NCI-H2227 (cell line): ENCODE results near the gene LMF2.
"Not testable (repeated sequence)": the region's sequence is repeated elsewhere in the genome, so short reads cannot be mapped to it uniquely, and the experiment has no call there.

Experiments used
- DNase-seq: peaks from one replicate; lab custom pipeline; 2025; ENCODE audit not compliant: unreplicated experiment; lab: John Stamatoyannopoulos, UW

The LMF2 gene

DNA sequence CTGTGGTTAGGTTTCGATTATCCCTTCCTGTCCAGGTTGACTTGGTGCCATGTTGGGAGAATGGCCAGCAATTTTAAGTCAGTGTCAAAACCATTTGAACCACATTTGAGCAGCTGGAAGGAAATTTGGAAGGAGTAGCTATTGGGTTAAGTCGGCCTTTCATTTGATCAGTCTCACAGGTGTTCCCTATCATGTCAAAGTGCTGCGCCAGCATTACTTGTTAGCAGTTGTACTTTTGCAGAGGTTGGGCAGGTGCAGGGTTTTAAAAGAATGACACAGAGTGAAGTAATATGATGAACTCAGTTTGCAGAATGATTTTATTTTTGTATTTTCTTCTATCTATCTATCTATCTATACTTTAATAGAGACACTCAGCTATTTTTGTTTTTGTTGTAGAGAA is 28.7 kb upstream of the LMF2 start:
- no peak for DNase-seq

DNA sequence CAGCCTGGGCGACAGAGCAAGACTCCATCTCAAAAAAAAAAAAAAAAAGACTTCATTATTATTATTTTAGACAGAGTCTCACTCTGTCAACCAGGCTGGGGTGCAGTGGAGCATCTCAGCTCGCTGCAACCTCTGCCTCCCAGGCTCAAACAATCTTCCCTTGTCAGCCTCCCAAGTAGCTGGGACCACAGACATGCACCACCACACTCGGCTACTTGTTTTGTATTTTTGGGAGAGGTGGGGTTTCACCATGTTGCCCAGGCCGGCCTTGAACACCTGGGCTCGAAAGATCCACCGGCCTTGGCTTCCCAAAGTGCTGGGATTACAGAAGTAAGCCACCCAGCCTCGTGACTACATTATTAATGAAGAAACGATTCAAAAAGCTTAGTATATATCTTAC is 27.6 kb upstream of the LMF2 start:
- no peak for DNase-seq

DNA sequence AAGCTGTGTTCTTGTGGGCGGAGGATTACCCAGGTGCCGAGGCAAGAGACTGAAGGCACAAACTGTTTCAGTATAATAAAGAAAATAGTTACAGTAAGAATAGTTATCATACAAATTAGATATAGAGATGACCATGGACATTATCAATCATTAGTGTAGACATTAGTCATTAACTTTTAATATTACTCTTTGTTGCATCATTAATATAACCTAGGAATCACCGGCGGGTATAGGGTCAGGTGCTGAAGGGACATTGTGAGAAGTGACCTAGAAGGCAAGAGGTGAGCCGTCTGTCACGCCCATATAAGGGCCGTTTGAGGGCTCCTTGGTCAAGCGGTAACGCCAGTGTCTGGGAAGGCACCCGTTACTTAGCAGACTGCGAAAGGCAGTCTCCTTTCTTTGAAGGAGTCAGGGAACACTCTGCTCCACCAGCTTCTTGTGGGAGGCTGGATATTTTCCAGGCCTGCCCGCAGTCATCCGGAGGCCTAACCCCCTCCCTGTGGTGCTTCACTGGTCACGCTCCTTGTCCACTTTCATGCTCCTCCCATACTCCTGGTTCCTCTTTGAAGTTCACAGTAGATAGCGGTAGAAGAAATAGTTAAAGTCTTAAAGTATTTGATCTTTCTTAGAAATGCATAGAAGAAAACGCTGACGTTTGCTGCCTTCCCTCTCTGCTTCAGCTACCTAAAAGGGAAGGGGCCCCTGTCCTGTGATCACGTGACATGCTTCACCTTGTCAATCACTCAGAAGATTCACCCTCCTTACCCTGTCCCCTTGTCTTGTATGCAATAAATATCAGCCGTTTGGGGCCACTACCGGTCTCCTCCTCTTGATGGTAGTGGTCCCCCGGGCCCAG is 26.6 kb upstream of the LMF2 start:
- not testable (repeated sequence) for DNase-seq

DNA sequence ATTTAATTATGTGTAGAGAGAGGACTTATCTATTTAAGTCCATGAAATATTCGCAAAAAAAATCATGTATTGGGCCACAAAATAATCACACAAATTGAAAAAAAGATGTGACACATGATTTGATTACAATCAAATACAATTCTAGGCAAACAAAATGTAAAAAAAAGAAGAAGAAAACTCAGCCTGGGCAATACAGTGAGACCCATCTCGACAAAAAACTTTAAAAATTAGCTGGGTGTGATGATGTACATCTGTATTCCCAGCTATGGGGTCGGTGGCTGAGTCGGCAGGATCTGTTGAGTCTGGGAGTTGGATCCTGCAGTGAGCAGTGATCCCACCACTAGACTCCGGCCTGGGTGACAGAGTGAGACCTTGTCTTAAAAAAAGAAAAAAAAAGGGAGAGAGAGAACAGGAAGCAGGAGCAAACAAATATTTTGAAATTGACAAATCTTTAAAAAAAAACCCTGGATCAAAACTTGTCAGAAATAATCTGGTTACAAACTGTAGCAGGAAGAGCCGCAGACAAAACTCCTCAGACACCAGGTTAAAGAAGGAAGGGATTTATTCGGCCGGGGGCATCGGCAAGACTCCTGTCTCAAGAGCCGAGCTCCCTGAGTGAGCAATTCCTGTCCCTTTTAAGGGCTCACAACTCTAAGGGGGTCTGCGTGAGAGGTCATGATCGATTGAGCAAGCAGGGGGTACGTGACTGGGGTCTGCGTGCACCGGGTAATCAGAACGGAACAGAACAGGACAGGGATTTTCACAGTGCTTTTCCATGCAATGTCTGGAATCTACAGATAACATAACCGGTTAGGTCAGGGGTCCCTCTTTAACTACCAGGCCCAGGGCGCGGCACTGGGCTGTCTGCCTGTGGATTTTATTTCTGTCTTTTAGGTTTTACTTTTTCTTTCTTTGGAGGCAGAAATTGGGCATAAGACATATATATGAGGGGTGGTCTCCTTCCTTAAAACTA is 25.6 kb upstream of the LMF2 start:
- DNase-seq, result no peak

DNA sequence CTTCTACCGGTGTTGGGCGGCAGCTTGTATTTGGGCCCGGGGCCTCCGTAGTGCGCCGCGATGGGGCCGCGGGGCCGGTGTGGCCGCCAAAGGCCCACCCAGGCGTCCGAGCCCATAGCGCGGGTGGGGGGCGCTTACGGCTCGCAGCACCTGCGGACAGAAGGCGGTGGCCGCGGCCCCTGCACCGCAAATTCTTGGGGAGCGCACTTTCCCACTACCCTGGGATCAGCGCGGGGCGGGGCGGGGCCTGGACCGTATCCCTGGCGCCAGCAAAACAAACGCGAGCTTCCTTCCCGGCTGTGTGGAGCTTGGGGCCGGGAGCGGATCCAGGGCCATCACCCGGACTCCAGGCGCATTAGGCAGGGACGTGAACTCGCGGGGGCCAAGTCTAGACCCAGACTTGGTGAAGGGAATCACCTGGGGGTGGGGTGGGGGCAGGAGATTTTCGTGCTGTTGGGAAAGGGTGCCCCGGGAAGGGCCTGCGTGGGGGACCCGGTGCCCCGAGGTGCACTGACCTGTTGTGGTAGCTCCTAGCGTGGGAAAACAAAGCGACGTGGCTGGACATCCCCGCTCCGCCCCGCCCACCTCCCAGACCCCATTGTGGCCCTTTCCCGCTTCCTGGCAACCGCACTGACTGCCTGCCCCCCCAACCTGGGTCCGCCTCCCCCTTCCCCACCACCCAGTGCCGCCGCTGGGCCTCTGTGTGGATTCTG is 24.6 kb upstream of the LMF2 start:
- DNase-seq, result peak; percentile 50

DNA sequence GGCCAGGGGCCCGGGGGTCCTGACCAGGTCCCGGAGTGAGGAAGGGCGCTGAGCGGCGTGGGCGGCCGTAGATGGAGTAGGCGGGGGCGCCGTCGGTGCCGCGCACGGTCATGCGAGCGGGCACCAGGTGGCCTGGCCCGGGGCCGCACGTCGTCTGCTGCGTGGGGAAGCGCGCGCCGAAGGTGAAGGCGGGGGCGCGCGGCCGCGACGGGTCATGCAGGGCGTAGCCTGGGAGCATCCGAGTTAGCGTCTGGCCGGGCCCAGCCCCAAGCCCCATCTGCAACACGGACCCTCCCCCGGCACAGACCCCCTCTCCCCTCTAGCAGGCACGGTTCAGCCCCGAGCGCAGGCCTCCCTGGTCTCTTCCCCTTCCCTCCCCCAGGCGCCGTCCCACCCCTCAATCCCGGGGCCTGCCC is 24.1 kb upstream of the LMF2 start:
- DNase-seq, result peak; percentile 50

DNA sequence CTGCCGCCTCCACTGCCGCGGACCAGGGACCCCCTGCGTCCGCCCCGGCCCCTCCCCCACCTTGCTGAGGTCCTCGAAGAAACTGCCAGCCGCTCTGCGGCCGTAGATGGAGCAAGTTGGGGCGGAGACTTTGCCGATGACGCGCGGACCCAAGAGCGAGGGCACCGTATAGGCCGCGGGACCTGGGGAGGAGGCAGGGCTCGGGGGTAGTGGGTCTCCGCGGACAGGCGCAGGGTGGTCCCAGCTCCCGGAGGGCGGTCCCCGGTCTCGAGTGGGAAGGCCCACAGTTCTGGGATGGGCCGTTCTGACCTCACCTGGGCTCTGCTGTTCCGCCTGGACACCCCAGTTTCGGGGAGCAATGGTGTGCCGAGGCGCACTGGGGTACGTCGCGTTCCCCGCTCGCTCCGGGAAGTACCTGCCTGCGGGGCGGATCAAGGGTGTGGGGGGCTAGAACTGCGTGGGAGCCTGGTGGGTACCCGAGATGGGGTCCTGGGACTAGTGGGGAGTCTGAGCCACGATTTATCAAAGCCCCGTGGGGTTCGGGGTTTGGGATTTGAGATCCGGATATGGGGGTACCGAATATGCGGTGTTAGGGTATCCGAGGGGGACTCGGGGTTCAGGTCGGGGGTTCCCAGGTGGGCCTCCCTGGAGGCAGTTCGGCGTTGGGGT is 23.5 kb upstream of the LMF2 start:
- no peak for DNase-seq

DNA sequence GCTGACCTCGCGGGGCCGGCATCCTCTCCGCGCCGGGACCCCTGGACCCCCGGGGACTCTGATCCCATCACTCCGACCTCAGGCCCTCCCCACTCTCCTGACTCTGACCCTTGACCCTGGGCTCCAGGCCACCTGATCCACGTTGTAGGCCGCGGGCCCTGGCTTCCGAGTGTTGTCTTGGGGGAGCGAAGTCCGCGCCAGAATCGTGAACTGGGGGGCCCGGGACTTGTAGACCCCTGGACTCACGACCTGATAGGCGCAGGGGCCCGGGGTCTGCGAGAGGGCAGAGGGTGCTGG is 23.0 kb upstream of the LMF2 start:
- DNase-seq, result no peak

DNA sequence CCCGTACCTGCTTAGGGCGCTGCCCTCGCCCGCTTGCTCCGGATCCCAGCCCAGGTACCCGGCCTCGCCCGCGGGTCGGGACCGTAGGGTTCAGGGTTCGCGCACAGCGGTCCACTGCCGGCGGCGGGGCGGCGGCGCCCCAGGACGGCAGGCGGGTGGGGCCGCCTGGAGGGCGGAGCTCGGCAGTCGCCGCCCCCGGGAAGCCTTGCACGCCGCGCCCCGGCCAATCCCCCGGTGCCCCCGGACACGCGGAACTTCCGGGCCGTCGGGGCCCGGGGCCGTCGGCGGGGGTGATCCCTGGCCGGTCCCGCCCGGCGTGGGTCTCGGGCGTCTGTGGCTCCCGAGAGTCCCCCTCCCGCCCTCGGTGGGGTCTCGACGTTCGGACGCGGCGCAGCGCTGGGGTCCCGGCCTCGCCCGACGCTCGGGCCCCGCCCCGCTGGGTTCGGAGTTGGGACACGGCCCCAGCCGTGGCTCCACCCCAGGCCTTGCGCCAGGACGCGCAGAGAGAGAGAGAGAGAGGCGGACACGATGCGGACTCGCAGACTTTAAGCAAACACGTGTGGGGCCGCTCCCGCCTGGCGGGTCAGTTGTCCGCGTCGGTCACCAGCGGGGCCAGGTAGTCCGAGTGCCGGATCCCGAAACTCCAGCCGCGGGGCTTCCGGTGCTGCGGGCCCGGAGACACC is 22.5 kb upstream of the LMF2 start, which contains the start of gene TYMP:
Gene TYMP (minus strand): TSS at position 116 of the 683 bp plus-strand sequence. CDS start 303 bp downstream, outside the sequence.
- no peak for DNase-seq

DNA sequence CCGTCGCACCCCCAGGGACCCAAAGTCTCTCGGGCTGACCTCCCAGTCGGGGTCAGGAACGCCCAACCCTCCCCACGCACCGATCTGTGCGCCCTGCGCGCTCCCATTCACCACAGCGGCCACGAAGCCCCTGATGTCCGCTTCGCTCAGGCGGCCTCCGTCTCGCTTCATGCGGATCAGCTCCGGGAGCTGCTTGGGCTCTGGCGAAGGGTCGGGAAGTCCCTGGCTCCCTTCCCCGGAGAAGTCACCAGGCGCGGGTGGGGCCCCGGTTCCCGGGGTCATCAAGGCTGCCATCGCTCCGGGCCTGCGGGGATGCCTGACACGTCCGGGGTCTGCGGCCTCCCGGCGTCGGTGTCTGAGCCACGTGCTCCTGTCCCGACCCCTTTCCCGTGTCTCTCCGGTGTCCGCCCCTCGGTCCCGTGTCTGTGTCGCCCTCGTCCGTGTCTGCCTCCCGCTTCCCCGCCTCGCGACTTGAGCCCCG is 22.0 kb upstream of the LMF2 start:
- DNase-seq, result no peak

DNA sequence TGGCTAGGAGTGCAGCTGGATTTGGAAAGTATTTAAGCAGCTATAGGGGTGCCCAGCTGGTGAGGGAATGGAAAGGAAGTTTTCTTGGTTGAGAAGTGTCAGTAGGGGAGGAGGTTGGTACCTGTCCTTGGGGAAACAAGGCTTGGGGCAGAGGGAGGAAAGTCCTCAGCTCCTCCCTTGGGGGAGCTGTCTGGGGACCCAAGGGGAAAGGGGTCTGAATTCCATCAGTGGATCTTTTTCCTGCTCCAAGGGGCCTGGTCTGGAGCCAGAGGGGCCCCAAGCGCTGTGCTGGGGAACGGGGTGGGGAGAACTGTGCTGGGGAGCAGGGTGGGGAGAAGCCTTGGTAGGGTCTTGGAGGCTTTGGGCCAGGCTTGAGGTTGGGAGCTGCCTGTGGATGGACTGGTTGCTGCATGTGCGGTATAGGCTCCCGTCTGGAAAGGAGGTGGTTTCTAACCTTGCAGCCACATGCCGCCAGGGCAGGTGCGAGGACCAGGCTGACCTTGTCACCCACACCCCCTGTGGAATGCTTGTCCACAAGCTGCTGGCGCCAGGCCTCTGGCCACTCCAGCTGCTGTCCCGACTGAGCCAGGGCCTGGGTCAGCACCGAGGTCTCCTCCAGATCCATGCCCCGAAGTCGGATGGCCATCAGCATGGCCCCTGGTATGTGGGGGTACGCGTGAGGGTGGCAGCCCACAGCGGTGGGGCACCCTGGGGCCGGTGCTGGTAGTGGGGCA is 21.3 kb upstream of the LMF2 start:
- DNase-seq, result no peak

DNA sequence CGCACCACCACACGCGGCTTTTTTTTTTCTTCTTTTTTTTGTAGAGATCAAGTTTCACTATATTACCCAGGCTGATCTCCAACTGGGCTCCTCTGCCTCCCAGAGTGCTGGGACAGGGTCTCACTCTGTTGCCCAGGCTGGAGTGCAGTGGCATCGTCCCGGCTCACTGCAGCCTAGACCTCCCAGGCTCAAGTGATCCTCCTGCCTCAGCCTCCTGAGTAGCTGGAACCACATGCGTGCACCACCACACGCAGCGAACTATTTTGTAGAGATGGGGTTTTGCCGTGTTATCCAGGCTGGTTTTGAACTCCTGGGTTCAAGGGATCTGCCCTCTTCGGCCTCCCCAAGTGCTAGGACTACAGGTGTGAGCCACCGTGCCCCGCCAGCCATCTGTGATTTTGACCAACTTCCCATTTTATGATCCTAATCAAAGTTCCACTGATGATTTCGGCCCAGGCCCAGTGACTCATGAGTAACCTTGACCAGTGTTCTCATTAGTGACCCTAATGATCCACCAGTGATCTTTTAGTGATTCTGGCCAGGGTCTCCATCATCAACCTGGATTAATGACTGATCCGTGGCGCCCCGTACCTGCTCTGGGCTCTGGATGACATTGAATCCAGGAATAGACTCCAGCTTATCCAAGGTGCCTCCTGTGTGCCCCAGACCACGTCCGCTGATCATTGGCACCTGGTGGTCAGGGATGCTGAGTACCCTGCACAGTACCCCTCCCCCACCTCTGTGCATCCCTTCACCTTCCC is 20.6 kb upstream of the LMF2 start:
- DNase-seq, result no peak

DNA sequence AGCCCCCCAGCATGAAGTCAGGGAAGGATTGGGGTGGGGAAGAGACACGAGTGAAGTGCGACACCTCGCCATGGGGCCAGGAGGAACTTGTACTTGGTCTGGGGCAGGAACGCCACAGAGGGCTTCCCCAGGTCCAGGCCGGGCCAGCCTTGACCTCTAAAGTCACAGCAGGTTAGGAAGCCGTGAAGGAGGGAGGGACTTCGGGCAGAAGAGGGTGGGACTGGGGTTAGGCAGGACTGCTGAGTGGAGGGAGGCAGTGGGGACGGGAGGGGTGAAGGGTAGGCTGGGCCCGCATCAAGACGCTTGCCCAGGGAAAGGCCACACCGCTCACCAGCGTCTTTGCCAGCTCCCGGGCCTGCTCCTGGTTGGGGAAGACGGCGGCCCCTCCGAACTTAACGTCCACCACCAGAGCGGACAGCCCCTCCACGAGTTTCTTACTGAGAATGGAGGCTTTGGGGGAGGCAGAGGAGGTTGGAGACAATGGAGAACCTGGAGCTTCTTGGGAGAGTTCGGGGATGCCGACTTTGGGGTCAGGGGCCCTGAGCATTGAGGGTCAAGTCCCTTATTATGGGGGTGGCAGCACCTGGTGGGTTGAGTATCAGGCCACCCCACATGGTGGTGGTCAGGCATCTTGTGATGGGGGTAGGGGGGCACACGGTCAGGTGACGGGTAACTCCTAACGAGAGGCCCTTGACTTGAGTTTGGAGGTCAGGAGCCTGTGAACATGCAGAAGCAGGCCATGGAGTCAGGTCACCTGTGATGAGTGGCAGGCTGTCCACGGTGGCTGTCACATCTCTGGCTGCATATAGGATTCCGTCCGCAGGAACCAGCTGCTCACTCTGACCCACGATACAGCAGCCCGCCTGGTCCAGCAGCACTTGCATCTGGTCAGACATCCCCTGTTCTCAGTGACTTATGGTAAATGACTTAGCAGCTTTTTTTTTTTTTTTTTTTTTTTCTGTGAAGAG is 19.6 kb upstream of the LMF2 start:
- no peak for DNase-seq

DNA sequence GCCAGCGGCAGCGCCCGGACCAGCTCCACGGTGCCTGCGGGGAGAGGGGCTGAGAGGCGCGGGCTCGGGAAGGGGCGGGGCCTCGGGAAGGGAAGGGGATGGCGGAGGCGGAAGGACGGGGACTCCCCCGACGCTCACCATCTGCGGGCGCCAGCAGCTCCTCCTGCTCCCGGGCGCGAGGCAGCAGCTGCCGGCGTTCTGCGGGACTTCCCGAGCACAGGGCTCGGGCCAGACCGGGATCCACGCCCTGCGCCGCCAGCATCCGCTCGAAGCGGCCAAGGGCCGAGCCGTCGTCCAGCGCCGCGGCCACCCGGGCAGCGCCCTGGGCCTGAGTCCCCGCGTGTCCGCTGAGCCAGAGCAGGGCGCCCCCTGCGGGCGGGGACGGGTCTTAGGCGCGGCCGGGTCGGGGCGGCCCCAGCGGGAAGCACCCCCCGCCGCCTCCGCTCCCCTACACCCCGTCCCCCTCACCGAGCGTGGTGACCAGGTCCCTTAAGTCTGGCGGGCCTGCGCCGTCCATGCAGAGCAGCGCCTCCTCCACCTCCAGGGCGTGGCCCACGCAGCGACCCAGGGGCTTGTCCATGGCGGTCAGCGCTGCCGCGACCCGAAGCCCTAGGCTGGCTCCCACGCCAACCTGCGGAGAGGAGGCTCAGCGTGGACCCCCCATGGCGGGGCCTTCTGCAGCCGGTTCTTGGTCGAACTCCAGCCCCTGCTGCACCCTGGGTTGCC is 18.8 kb upstream of the LMF2 start:
- peak; percentile 80 for DNase-seq

DNA sequence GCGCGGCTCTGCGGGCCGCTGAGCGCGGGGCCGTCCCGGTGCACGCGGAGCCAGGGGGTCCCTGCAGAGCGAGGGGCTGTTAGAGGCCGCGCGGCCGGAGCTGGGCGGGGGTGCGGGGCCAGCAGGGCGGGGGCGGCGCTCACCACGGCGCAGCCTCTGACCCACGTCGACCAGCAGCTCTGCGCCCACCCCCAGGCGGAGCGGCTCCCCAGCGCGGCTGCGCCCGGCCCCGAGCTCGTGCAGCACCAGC is 18.3 kb upstream of the LMF2 start:
- no peak for DNase-seq

DNA sequence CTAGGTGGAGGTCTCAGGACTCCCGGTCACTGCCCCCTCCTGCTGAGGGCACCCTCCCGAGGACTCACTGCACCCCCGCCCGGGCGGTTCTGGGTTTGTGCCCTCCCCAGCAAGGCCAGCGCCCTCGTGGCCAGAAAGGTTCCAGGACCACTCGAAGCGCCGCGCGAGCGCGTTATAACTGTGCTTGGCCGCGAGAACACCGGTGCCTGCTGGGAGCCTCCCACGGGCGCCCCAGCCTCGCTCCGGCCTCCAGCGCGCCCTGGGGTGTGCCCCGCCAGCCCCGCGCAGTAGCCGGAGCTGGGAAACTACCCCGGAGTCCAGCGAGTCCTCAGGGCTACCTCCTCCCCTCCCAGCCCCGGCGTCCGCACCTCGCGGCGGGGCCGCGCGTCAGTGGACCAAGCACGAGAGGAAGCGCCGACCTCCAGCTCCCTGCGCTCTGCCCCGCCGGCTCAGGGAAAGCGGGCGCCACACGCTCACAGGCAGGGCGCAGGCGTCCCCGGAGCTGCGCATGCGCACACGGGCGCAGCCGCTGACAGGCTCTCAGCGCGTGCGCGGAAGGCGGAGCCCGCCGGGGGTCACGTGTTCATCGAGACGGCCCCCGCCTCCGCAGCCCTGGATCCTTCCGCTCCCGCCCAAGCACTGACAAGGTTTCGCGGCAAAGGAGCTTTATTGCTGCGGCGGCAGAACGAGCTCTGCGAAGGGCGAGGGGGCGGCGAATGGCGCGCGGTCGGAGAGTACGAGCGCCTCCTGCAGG is 17.8 kb upstream of the LMF2 start, which contains the start of gene SCO2:
Gene SCO2 (minus strand): TSS at position 495 of the 754 bp plus-strand sequence. CDS start 1,187 bp downstream, outside the sequence.
- DNase-seq, result peak; percentile 96
